Lung (tissue), 12 donors: ENCODE data around the gene MPC1. TPM values are rescaled to one million over a fixed set of nuclear protein-coding genes. Genes with fewer than 3 reads are reported as not detected.

Experiments
- ATAC-seq: fragments of 200-7000 bp; cut with Tn5 transposase; one replicate; pipeline ENCODE4 v1.9.1; 2020; ENCODE audit warnings: moderate number of reproducible peaks; ENCODE audit not compliant: insufficient read depth, low FRiP score
- DNase-seq, 3 donors: peaks; one replicate each; pipeline ENCODE4 v3.0.0-alpha.2; 2013 to 2017
- H3K27ac ChIP-seq, 2 donors: one replicate each; pipeline ENCODE4 v1.5.1; 2013; ENCODE audit warnings: mild to moderate bottlenecking in 2 of 2, moderate library complexity in 2 of 2, control low read depth in 1 of 2, inconsistent platforms in 1 of 2, low read depth in 1 of 2, low read length in 1 of 2
- H3K27me3 ChIP-seq, 3 donors: one replicate each; pipeline ENCODE4 v1.5.1; 2013; ENCODE audit warnings: low read length in 2 of 3; ENCODE audit not compliant: control insufficient read depth in 3 of 3, insufficient read depth in 3 of 3
- H3K36me3 ChIP-seq, 4 donors: one replicate each; pipeline ENCODE4 v1.5.1; 2013; ENCODE audit warnings: low read length in 4 of 4, mild to moderate bottlenecking in 1 of 4, moderate library complexity in 1 of 4; ENCODE audit not compliant: control insufficient read depth in 4 of 4, insufficient read depth in 4 of 4
- H3K4me1 ChIP-seq, 5 donors: one replicate each; pipeline ENCODE4 v1.5.1; 2013; ENCODE audit warnings: low read length in 5 of 5, mild to moderate bottlenecking in 2 of 5, moderate library complexity in 1 of 5; ENCODE audit not compliant: control insufficient read depth in 5 of 5, insufficient read depth in 5 of 5
- H3K4me3 ChIP-seq: one replicate; pipeline ENCODE4 v1.5.1; 2013; ENCODE audit warnings: mild to moderate bottlenecking, control low read depth, moderate library complexity
- H3K9ac ChIP-seq, 2 donors: one replicate each; pipeline ENCODE4 v1.5.1; 2013; ENCODE audit warnings: low read length in 2 of 2, control low read depth in 1 of 2; ENCODE audit not compliant: insufficient read depth in 1 of 2
- H3K9me3 ChIP-seq, 4 donors: one replicate each; pipeline ENCODE4 v1.5.1; 2013; ENCODE audit warnings: low read length in 3 of 4, mild to moderate bottlenecking in 1 of 4, moderate library complexity in 1 of 4; ENCODE audit not compliant: control insufficient read depth in 4 of 4, insufficient read depth in 3 of 4
- CTCF ChIP-seq: IDR thresholded peaks from 2 replicates; pipeline ENCODE4 v1.5.1; 2012; ENCODE audit warnings: mild to moderate bottlenecking; ENCODE audit errors: control extremely low read depth, extremely low read depth
- WGBS, 2 donors: extraction: QIAGEN DNeasy Blood & Tissue Kit; methylation state at CpG; one replicate each; pipeline ENCODE4 v1.1.7; 2013; 5-methylcytosine and 5-hydroxymethylcytosine counted together
- polyA plus RNA-seq, 2 donors: library from polyadenylated mRNA; stranded (reverse); fragments of 200-250 nt; gene quantifications; one replicate each; pipeline ENCODE4 v1.2.1, GENCODE V29; 2013
- total RNA-seq, 2 donors: library from RNA; depleted of rRNA in 1 of 2; stranded (reverse); fragments of >200 nt in 1 of 2; gene quantifications; one replicate each; pipeline ENCODE4 v1.2.1, GENCODE V29; 2014 to 2021
- donor health status: control.
- donor health status: control.
- donor health status: Bipolar disorder and iron deficiency.
- donor health status: healthy.
- donor health status: DM: yes; HTN: yes; CAD: no.

MPC1 gene
- total and polyA plus RNA-seq, 4 donors: 30.1 to 103 (median 56.6) TPM

- 40 to 73% methylated on average over 8 of the region's 8 CpGs for WGBS, 2 donors
Measured at GRCh38 chr6:166360243-166361076, 22.3 kb downstream of the MPC1 start.

GRCh38 chr6:166355552-166355951 is 27.2 kb downstream of the MPC1 start:
- WGBS, 2 donors: 70 to 74% methylated on average over 5 of the region's 5 CpGs
- Histone ChIP-seq H3K9ac (no peak overlapping the region), H3K4me1 (peaks cover 0 to 3% (median 0%) of the 10 kb centered on the region in 5 donors), H3K9me3 (no peaks in the 10 kb centered on the region), H3K27ac (no peak overlapping the region), H3K36me3 (no peaks in the 10 kb centered on the region), H3K4me3 (no peak overlapping the region), H3K27me3 (peaks cover 0 to 8% (median 0%) of the 10 kb centered on the region in 3 donors)
- TF ChIP-seq CTCF: no peak
- ATAC-seq (no peak), DNase-seq (peak in 2 of 3 donors; percentile 34 to 36)

More at GRCh38 chr6:166360243-166361076, 22.3 kb downstream of the MPC1 start:
- Histone ChIP-seq H3K9me3 (no peaks in the 10 kb centered on the region), H3K9ac (no peak overlapping the region), H3K36me3 (peaks cover 0 to 14% (median 3%) of the 10 kb centered on the region in 4 donors), H3K4me3 (no peak overlapping the region), H3K4me1 (peaks cover 0 to 5% (median 0%) of the 10 kb centered on the region in 5 donors), H3K27ac (no peak overlapping the region), H3K27me3 (no peaks in the 10 kb centered on the region)
- DNase-seq (no peak), ATAC-seq (no peak)
- TF ChIP-seq CTCF: no peak

GRCh38 chr6:166354965-166355364 is 27.8 kb downstream of the MPC1 start:
- Histone ChIP-seq H3K4me3 (no peak overlapping the region), H3K27me3 (peaks cover 0 to 8% (median 0%) of the 10 kb centered on the region in 3 donors), H3K9me3 (no peaks in the 10 kb centered on the region), H3K36me3 (no peaks in the 10 kb centered on the region), H3K9ac (no peak overlapping the region), H3K4me1 (no peaks in the 10 kb centered on the region), H3K27ac (no peak overlapping the region)
- 96% methylated on average over 4 of the region's 4 CpGs for WGBS, 2 donors
- DNase-seq: no peak
- no peak for ATAC-seq
- no peak for TF ChIP-seq CTCF
